Astrocyte (in vitro differentiated cells and primary cell): Measurements from ENCODE around the gene SDF2L1. TPM values are rescaled to one million over a fixed set of nuclear protein-coding genes. Genes with fewer than 3 reads are reported as not detected.

ENCODE experiments used
- DNase-seq: peaks from one replicate; pipeline ENCODE4 v3.0.0-alpha.2; 2010; ENCODE audit warnings: low read depth
- FAIRE-seq: peaks from 2 replicates; lab custom pipeline; 2011; peaks lifted over from hg19 to GRCh38; lab: Jason Lieb, UNC
- H2AFZ ChIP-seq: 2 replicates; pipeline ENCODE4 v1.6.0; 2012; ENCODE audit warnings: low read depth, low read length, inconsistent platforms
- H3K27ac ChIP-seq: 2 replicates; pipeline ENCODE4 v1.5.1; 2011; ENCODE audit warnings: low read depth, low read length, inconsistent platforms
- H3K27me3 ChIP-seq: 2 replicates; pipeline ENCODE4 v1.6.0; 2011; ENCODE audit warnings: low read length, inconsistent platforms; ENCODE audit not compliant: insufficient read depth
- H3K36me3 ChIP-seq: 2 replicates; pipeline ENCODE4 v1.5.1; 2011; ENCODE audit warnings: low read length, inconsistent platforms; ENCODE audit not compliant: insufficient read depth
- H3K4me1 ChIP-seq: 2 replicates; pipeline ENCODE4 v1.5.1; 2011; ENCODE audit warnings: low read length, inconsistent platforms; ENCODE audit not compliant: insufficient read depth
- H3K4me2 ChIP-seq: 2 replicates; pipeline ENCODE4 v1.6.0; 2012; ENCODE audit warnings: low read length, inconsistent platforms
- H3K4me3 ChIP-seq: 2 replicates; pipeline ENCODE4 v1.5.1; 2011; ENCODE audit warnings: low read depth, mild to moderate bottlenecking, low read length, inconsistent platforms; ENCODE audit not compliant: insufficient read depth
- H3K79me2 ChIP-seq: 2 replicates; pipeline ENCODE4 v1.6.0; 2012; ENCODE audit warnings: mild to moderate bottlenecking, low read length, inconsistent platforms; ENCODE audit not compliant: insufficient read depth
- H3K9ac ChIP-seq: 2 replicates; pipeline ENCODE4 v1.6.0; 2012; ENCODE audit warnings: mild to moderate bottlenecking, low read length, inconsistent platforms
- H3K9me3 ChIP-seq: 2 replicates; pipeline ENCODE4 v1.5.1; 2012; ENCODE audit warnings: low read depth, mild to moderate bottlenecking, low read length, inconsistent platforms; ENCODE audit not compliant: insufficient read depth
- H4K20me1 ChIP-seq: 2 replicates; pipeline ENCODE4 v1.6.0; 2012; ENCODE audit warnings: low read length, inconsistent platforms; ENCODE audit not compliant: insufficient read depth
- H3K27ac Mint-ChIP-seq: one replicate; pipeline ENCODE4 v1.8.0; 2021; ENCODE audit warnings: mild to moderate bottlenecking, mixed read lengths; ENCODE audit not compliant: unreplicated experiment
- H3K27me3 Mint-ChIP-seq: one replicate; pipeline ENCODE4 v1.8.0; 2021; ENCODE audit warnings: low read depth, mixed read lengths; ENCODE audit not compliant: unreplicated experiment
- H3K36me3 Mint-ChIP-seq: one replicate; pipeline ENCODE4 v1.8.0; 2021; ENCODE audit warnings: low read depth, mixed read lengths; ENCODE audit not compliant: unreplicated experiment
- H3K4me1 Mint-ChIP-seq: one replicate; pipeline ENCODE4 v1.8.0; 2021; ENCODE audit warnings: low read depth, mixed read lengths; ENCODE audit not compliant: unreplicated experiment
- H3K4me3 Mint-ChIP-seq: one replicate; pipeline ENCODE4 v1.8.0; 2021; ENCODE audit warnings: mild to moderate bottlenecking, moderate library complexity, mixed read lengths; ENCODE audit not compliant: unreplicated experiment
- H3K9me3 Mint-ChIP-seq: one replicate; pipeline ENCODE4 v1.8.0; 2021; ENCODE audit warnings: mild to moderate bottlenecking, mixed read lengths; ENCODE audit not compliant: unreplicated experiment
- CTCF ChIP-seq: IDR thresholded peaks from 2 replicates; pipeline ENCODE4 v1.5.1; 2011; ENCODE audit warnings: low read depth, mild to moderate bottlenecking, inconsistent platforms, low read length, moderate library complexity; ENCODE audit not compliant: insufficient read depth
- EZH2 ChIP-seq: IDR thresholded peaks from 2 replicates; pipeline ENCODE4 v1.6.1; 2012; ENCODE audit warnings: mild to moderate bottlenecking, low read length, inconsistent platforms; ENCODE audit not compliant: insufficient read depth
- total RNA-seq: library from RNA; stranded (reverse); gene quantifications from 2 replicates; pipeline ENCODE4 v1.2.1, GENCODE V29; 2021

Gene SDF2L1
- total RNA-seq, 1 donor from 2014 or later: 49.5 TPM

GRCh38 chr22:21683401-21683811 lies 41.3 kb downstream of the SDF2L1 start:
- H3K4me1 Mint-ChIP-seq: peaks cover 4% of the 10 kb centered on the region
- Histone ChIP-seq H3K79me2 (no peaks in the 10 kb centered on the region), H3K9ac (no peak overlapping the region), H3K4me2 (no peak overlapping the region), H3K9me3 (no peaks in the 10 kb centered on the region), H3K27ac (no peak overlapping the region), H3K36me3 (peaks cover 2% of the 10 kb centered on the region), H4K20me1 (peaks cover 14% of the 10 kb centered on the region), H3K4me3 (no peak overlapping the region), H2AFZ (no peak overlapping the region), H3K27me3 (no peaks in the 10 kb centered on the region), H3K4me1 (peaks cover 4% of the 10 kb centered on the region)
- TF ChIP-seq CTCF (no peak), EZH2 (no peak)
- FAIRE-seq: no peak
- H3K4me3 Mint-ChIP-seq: no peak overlapping the region
- H3K27ac Mint-ChIP-seq: no peak overlapping the region
- no peaks in the 10 kb centered on the region for H3K27me3 Mint-ChIP-seq
- peaks cover 10% of the 10 kb centered on the region for H3K36me3 Mint-ChIP-seq
- H3K9me3 Mint-ChIP-seq: no peaks in the 10 kb centered on the region
- DNase-seq: no peak

GRCh38 chr22:21684492-21685163 lies 42.5 kb downstream of the SDF2L1 start:
- Histone ChIP-seq H3K4me2 (no peak overlapping the region), H2AFZ (no peak overlapping the region), H3K9ac (no peak overlapping the region), H4K20me1 (peaks cover 16% of the 10 kb centered on the region), H3K4me3 (no peak overlapping the region), H3K27ac (no peak overlapping the region), H3K36me3 (peaks cover 2% of the 10 kb centered on the region), H3K27me3 (no peaks in the 10 kb centered on the region), H3K4me1 (peaks cover 4% of the 10 kb centered on the region), H3K9me3 (no peaks in the 10 kb centered on the region), H3K79me2 (no peaks in the 10 kb centered on the region)
- DNase-seq (no peak), FAIRE-seq (no peak)
- Mint-ChIP-seq H3K4me3 (no peak overlapping the region), H3K27ac (no peak overlapping the region), H3K4me1 (peaks cover 7% of the 10 kb centered on the region), H3K36me3 (peaks cover 7% of the 10 kb centered on the region), H3K9me3 (no peaks in the 10 kb centered on the region), H3K27me3 (no peaks in the 10 kb centered on the region)
- no peak for TF ChIP-seq EZH2
- TF ChIP-seq CTCF: no peak

- FAIRE-seq: no peak
- no peaks in the 10 kb centered on the region for H3K27me3 ChIP-seq
- TF ChIP-seq EZH2: no peak
- no peak for TF ChIP-seq CTCF
- no peak for DNase-seq
- H3K27ac ChIP-seq: no peak overlapping the region
- H3K36me3 ChIP-seq: peaks cover 4% of the 10 kb centered on the region
- Mint-ChIP-seq H3K27ac (no peak overlapping the region), H3K36me3 (peaks cover 7% of the 10 kb centered on the region), H3K9me3 (no peaks in the 10 kb centered on the region), H3K4me1 (peaks cover 7% of the 10 kb centered on the region), H3K4me3 (no peak overlapping the region), H3K27me3 (no peaks in the 10 kb centered on the region)
- no peak overlapping the region for H3K9ac ChIP-seq
- H4K20me1 ChIP-seq: peaks cover 17% of the 10 kb centered on the region
- H3K4me2 ChIP-seq: no peak overlapping the region
- no peak overlapping the region for H2AFZ ChIP-seq
- no peak overlapping the region for H3K4me3 ChIP-seq
- peaks cover 4% of the 10 kb centered on the region for H3K4me1 ChIP-seq
- H3K9me3 ChIP-seq: no peaks in the 10 kb centered on the region
- H3K79me2 ChIP-seq: no peaks in the 10 kb centered on the region
These were observed 43.0 kb downstream of the SDF2L1 start for GRCh38 chr22:21685164-21685513.
